HG03520 (cell line): Measurements from ENCODE around the gene TNFRSF6B.

Experiments
- ATAC-seq: cut with Tn5 transposase; IDR thresholded peaks from one replicate; pipeline ENCODE4 v1.9.1; 2021; ENCODE audit warnings: mild to moderate bottlenecking, moderate library complexity; ENCODE audit not compliant: unreplicated experiment

Gene TNFRSF6B

GRCh38 chr20:63735859-63736718, 39.6 kb downstream of the TNFRSF6B start, which contains the start of gene LIME1:
Gene LIME1 (plus strand): TSS chr20:63736664. CDS start chr20:63737550, 886 bp downstream.
- ATAC-seq: no peak

DNA sequence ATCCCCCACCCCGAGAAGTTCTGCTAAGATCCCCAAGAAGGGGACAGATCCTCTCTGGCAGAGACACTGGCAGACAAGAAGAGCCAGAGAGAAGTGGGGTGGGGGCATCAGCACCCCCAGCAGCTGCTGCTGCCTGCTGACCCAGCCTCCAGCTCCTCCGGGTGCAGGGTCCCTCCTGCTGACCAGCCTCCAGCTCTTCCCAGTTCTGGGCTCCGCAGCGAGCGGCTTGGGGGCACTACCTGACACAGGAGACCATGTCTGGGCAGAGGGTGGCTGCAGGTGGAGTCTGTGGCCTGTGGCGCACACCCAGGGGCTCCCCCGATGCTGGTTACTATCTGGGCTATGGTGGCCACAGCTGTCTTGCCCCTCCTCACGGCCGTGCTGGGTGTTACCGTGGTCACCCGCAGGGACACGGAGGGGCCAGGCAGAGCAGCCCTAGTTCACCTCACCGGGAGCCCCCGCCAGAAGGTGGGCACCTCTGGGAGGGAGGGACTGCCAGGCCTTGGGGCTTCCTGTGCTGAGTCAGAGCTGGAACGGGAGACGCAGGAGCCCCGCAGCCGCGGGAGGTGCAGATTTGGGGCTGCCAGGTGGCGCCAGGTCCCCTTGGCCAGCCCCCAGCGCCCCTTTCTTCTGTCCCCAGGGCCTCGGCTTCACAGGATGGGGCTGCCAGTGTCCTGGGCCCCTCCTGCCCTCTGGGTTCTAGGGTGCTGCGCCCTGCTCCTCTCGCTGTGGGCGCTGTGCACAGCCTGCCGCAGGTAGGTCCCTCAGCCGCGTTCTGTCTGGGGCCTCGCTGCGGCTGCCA, 40.6 kb downstream of the TNFRSF6B start:
- ATAC-seq: no peak

DNA sequence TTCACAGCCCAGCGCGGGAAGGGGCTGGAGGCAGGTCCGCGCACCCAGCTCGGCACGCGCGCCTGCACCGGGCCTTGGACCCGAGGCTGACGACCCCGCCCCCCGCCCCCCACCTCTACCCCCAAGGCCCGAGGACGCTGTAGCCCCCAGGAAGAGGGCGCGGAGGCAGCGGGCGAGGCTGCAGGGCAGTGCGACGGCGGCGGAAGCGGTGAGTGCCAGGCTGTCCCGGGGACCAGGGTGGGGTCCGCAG, 41.2 kb downstream of the TNFRSF6B start:
- no peak for ATAC-seq

DNA sequence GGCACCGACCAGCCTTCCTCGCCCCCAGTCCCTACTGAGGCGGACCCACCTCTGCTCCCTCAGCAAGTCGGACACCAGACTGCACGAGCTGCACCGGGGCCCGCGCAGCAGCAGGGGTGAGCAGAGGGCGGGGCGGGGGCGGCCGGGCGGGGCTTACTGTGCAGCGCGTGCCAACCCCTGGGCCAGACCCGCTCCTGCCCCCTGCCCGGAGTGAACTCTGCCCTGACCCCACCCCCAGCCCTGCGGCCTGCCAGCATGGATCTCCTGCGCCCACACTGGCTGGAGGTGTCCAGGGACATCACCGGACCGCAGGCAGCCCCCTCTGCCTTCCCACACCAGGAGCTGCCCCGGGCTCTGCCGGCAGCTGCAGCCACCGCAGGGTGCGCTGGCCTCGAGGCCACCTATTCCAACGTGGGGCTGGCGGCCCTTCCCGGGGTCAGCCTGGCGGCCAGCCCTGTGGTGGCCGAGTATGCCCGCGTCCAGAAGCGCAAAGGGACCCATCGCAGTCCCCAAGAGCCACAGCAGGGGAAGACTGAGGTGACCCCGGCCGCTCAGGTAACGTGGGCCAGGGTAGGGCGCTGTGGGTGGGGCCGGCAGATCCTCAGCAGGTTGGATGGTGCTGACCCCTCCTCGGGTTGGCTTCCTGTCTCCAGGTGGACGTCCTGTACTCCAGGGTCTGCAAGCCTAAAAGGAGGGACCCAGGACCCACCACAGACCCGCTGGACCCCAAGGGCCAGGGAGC, 41.7 kb downstream of the TNFRSF6B start:
- no peak for ATAC-seq

DNA sequence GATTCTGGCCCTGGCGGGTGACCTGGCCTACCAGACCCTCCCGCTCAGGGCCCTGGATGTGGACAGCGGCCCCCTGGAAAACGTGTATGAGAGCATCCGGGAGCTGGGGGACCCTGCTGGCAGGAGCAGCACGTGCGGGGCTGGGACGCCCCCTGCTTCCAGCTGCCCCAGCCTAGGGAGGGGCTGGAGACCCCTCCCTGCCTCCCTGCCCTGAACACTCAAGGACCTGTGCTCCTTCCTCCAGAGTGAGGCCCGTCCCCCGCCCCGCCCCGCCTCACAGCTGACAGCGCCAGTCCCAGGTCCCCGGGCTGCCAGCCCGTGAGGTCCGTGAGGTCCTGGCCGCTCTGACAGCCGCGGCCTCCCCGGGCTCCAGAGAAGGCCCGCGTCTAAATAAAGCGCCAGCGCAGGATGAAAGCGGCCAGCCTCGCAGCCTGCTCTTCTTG, 42.3 kb downstream of the TNFRSF6B start:
- ATAC-seq: no peak

- no peak for ATAC-seq
These were observed 42.9 kb downstream of the TNFRSF6B start, which contains the start of gene SLC2A4RG for GRCh38 chr20:63739130-63740069. Gene SLC2A4RG (plus strand): TSS chr20:63739776. CDS start chr20:63739913, 137 bp downstream.

GRCh38 chr20:63740070-63740626, 43.7 kb downstream of the TNFRSF6B start:
- ATAC-seq: no peak

DNA sequence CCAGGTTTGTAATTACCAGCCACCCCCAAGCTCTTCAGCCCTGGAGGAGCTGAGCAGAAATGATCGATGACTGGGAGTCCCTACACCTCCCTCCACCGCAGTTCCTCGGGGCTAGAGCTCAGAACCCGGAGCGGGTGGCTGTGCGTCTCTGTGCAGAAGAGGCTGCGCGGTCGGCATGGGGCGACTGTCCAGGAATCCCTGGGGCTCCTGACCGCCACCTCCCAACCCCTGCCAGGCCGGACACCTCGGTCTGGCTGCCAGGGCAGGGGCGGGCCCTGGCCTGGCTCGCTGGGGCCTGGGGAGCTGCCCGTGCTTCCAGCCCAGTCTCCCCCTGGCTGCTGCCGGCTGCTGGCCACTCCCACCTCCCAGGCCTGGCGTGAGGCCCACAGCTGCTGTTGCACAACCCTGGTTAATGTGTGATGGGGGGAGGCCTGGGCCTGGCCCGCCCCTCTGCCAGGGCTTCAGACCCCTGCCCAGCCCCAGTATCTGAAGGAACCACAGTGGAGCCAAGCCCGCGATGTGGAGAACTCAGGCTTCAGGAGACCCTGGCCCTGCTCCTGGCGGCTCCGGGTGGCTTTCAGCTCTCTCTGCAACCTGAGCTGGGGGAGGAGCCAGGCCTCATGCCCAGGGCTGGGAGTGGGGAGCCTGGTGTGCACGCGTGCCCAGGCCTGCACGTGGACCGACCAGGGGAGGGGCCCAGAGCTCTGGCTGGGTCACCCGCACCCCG, 44.3 kb downstream of the TNFRSF6B start:
- no peak for ATAC-seq

- ATAC-seq: no peak
These were observed 44.9 kb downstream of the TNFRSF6B start for GRCh38 chr20:63741354-63741675.

GRCh38 chr20:63741676-63742380, 45.4 kb downstream of the TNFRSF6B start:
- no peak for ATAC-seq

- no peak for ATAC-seq
These were observed 46.1 kb downstream of the TNFRSF6B start for GRCh38 chr20:63742381-63743024.

DNA sequence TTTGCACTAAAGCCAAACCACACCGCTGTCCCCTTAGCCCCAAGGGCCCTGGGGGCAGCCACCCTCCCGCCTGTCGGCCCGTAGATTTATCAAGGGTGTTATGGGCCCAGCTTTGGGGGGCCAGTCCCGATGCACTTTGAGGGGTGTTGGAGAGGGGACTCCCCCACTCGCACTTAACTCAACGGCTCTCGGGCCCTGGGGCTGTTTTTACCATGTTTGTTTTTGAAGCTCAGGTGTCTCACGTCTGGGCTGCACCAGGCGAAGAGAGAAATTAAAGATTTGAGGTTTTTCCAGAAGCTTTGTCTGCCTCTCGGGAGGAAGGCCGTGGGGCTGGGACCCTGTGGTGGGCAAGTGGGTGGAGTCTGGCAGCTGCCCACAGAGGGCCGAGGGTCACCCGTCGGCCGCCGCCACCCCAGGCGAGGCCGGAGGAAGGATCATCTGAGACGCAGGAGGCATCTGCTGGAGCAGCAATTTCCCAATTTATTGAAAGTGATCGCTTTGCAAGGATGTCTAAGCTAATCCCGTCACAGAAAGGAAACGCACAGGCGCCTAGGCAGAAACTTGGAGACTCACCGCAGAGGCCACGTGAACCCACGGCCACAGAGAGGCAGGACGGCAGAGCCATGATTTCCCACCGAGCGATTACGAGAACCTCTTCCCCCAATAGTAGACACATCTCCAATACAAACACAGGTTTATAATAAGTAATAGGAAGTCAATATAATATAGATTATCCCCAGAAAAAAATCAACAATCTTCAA, 46.9 kb downstream of the TNFRSF6B start:
- ATAC-seq: no peak

- no peak for ATAC-seq
These were observed 47.7 kb downstream of the TNFRSF6B start for GRCh38 chr20:63744158-63744557.

- ATAC-seq: no peak
These were observed 48.3 kb downstream of the TNFRSF6B start for GRCh38 chr20:63744574-63745423.

- no peak for ATAC-seq
These were observed 49.0 kb downstream of the TNFRSF6B start for GRCh38 chr20:63745424-63745805.

DNA sequence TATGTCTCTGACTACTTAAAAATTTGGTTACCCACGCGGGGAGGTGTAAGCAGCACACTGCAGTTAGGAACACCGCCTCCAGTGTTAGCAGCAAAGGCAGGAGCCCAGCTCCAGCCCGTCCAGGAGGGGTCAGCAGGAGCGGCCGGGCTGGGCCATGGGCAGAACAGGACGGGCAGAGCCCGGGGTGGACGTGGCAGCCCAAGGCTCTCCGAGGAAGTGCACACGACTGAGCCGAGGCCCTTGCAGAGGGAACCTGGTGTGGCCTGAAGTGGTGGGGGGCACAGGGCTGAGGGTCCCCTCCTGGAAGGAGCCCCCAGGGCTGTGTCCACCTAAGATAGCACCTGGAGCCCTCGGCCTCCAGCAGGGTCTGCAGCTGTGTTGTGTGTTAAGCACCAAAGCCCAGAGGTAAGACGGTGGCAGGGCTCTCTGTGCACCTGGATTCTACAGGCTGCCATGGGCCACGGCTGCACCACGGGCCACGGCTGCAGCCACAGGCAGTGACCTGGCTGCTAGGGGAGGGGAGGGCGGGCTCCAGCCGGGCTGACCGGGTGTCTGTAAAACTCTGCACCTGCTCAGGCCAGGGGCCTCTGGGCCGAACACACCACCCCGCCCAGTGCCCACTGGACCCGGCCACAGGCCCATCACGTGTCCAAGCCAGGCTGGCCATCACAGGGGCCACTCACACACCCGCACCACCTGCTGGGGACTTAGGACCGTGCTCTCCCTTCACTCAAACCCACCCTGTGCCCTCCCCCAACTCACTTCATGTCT, 49.7 kb downstream of the TNFRSF6B start:
- no peak for ATAC-seq
